Measurements from ENCODE around the gene OMP. TPM values are rescaled to one million over a fixed set of nuclear protein-coding genes. Genes with fewer than 3 reads are reported as not detected.

OMP gene, protein sequence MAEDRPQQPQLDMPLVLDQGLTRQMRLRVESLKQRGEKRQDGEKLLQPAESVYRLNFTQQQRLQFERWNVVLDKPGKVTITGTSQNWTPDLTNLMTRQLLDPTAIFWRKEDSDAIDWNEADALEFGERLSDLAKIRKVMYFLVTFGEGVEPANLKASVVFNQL
- total RNA-seq (2013) = not detected
- not detected for polyA plus RNA-seq
- polyA minus RNA-seq = not detected in 2 replicates
- 0 to 0.17 (median 0.04) reads per million in 11 experiments for total RNA-seq

DNA sequence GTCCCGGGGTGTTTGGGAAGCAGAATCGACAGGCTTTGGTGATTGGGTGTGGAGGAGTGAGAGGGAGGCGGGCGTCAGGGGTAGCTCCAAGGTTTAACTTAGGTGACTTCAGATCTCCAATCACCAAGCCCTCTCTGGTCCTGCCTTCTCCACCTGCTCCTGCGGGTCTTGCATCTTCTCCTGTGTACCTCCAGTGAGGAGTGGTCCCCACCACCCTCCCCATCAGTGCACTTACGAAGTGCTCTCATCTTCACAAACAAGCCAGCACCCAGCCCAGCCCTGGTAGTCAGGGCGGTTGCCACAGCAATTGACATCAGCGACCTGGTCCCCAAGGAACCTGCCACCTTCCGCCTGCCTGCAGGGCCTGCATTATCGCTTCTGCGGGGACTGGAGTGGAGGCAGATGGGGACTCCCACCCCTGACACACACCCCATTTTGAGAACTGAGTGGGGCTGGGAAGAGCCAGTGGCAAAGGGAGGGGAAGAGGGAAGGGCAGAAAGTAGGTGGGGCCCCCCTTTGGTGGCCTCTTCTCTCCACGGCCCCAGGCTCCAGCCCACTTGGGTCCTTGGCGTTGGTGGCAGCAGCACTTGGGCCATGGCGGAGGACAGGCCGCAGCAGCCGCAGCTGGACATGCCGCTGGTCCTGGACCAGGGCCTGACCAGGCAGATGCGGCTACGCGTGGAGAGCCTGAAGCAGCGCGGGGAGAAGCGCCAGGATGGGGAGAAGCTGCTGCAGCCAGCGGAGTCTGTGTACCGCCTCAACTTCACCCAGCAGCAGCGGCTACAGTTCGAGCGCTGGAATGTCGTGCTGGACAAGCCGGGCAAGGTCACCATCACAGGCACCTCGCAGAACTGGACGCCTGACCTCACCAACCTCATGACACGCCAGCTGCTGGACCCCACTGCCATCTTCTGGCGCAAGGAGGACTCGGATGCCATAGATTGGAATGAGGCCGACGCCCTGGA, at the start of gene OMP:
OMP (plus strand) TSS at position 595 of the 965 bp plus-strand sequence; CDS start at position 595, 0 bp downstream.
- Mint-ChIP-seq H3K36me3 (no peaks in the 10 kb centered on the region), H3K4me1 (peaks cover 6% of the 10 kb centered on the region), H3K27me3 (ENCODE audit: low read depth in 3 of 3) (peaks cover 1 to 6% (median 4%) of the 10 kb centered on the region in 3 donors), H3K4me3 (no peak within 1 kb of the TSS), H3K9me3 (peaks cover 0 to 7% (median 0%) of the 10 kb centered on the region in 7 donors), H3K27ac (no peak within 1 kb of the TSS)
- intact Hi-C loops (cut with micrococcal nuclease) = no loop called here
- Histone ChIP-seq H3K9ac (ENCODE audit: insufficient read depth, low read length, poor library complexity, severe bottlenecking) (no peak within 1 kb of the TSS), H3K27ac (ENCODE audit: low read depth in 1 of 2, low read length in 2 of 2) (no peak within 1 kb of the TSS), H3K79me2 (ENCODE audit: insufficient read depth, low read length) (no peaks in the 10 kb centered on the region), H4K20me1 (ENCODE audit: insufficient read depth, low read length) (no peaks in the 10 kb centered on the region), H3K4me1 (ENCODE audit: control insufficient read depth in 1 of 2, insufficient read depth in 2 of 2, low read length in 2 of 2) (no peaks in the 10 kb centered on the region), H3K4me3 (replicated peaks in 1 of 3; ENCODE audit: low read depth in 2 of 3, low read length in 3 of 3) (no peak within 1 kb of the TSS), H3K36me3 (replicated peaks in 1 of 2; ENCODE audit: control insufficient read depth in 1 of 2, insufficient read depth in 2 of 2, low read length in 2 of 2) (no peaks in the 10 kb centered on the region), H2AFZ (ENCODE audit: insufficient read depth, low read depth, low read length, poor library complexity, severe bottlenecking) (no peak within 1 kb of the TSS), H3K4me2 (replicated peaks; ENCODE audit: extremely low read depth, low read length, poor library complexity, severe bottlenecking) (no peak within 1 kb of the TSS), H3K27me3 (ENCODE audit: control insufficient read depth in 2 of 2, insufficient read depth in 2 of 2, low read length in 2 of 2) (no peaks in the 10 kb centered on the region), H3K9me3 (replicated peaks in 1 of 2; ENCODE audit: control insufficient read depth in 1 of 2, insufficient read depth in 1 of 2, low read length in 2 of 2) (no peaks in the 10 kb centered on the region)
- DNase-seq = no peak
- TF ChIP-seq, protein P1, sequence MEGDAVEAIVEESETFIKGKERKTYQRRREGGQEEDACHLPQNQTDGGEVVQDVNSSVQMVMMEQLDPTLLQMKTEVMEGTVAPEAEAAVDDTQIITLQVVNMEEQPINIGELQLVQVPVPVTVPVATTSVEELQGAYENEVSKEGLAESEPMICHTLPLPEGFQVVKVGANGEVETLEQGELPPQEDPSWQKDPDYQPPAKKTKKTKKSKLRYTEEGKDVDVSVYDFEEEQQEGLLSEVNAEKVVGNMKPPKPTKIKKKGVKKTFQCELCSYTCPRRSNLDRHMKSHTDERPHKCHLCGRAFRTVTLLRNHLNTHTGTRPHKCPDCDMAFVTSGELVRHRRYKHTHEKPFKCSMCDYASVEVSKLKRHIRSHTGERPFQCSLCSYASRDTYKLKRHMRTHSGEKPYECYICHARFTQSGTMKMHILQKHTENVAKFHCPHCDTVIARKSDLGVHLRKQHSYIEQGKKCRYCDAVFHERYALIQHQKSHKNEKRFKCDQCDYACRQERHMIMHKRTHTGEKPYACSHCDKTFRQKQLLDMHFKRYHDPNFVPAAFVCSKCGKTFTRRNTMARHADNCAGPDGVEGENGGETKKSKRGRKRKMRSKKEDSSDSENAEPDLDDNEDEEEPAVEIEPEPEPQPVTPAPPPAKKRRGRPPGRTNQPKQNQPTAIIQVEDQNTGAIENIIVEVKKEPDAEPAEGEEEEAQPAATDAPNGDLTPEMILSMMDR (IDR thresholded peaks at IDR 0.05) = no peak
- 95% methylated on average over 27 of the region's 37 CpGs for WGBS (ENCODE audit: insufficient coverage)

DNA sequence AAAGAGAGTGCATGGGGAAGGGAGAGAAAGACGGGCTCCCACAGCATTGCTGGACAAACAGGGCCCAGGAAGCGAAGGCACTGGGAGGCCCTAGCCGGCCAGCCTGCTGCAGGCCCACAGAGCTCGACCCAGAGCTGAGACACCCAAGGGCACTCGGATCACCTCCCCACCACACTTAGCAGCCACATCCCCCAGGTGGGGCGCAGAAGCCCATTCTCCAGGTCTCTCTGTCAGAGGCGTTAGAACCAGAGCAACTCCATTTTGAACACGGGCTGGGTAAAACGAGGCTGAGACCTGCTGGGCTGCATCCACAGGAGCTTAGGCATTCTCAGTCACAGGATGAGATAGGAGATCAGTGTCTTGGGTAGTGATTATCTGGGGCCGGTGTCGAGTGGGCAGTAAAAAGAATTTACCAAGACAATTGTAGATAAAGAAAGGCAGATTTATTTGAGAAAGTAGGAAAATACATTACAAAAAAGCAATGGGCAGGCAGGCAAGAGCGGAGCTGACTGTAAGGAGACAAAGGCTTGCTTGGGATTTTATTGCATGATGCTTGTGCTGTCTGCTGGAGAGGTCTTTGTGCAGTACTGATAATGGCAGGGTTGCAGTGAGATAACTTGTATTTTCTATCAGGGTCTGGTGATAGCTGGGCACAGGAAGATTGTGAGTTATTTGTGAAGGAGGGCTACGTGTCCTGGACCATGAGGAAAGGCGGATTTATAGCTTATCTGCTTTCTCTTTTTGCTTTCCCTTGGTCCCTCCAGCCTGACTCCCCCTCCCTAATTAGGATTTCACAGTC, 49.2 kb upstream of the OMP start:
- Histone ChIP-seq H3K4me2 (replicated peaks; ENCODE audit: extremely low read depth, low read length, poor library complexity, severe bottlenecking) (no peak overlapping the region), H3K36me3 (replicated peaks in 1 of 2; ENCODE audit: control insufficient read depth in 1 of 2, insufficient read depth in 2 of 2, low read length in 2 of 2) (no peaks in the 10 kb centered on the region), H3K4me1 (ENCODE audit: control insufficient read depth in 1 of 2, insufficient read depth in 2 of 2, low read length in 2 of 2) (no peaks in the 10 kb centered on the region), H3K27ac (ENCODE audit: low read depth in 1 of 2, low read length in 2 of 2) (no peak overlapping the region), H4K20me1 (ENCODE audit: insufficient read depth, low read length) (no peaks in the 10 kb centered on the region), H3K4me3 (replicated peaks in 1 of 3; ENCODE audit: low read depth in 2 of 3, low read length in 3 of 3) (no peak overlapping the region), H3K9ac (ENCODE audit: insufficient read depth, low read length, poor library complexity, severe bottlenecking) (no peak overlapping the region), H2AFZ (ENCODE audit: insufficient read depth, low read depth, low read length, poor library complexity, severe bottlenecking) (no peak overlapping the region), H3K9me3 (replicated peaks in 1 of 2; ENCODE audit: control insufficient read depth in 1 of 2, insufficient read depth in 1 of 2, low read length in 2 of 2) (peaks cover 20 to 29% of the 10 kb centered on the region in 2 donors), H3K27me3 (ENCODE audit: control insufficient read depth in 2 of 2, insufficient read depth in 2 of 2, low read length in 2 of 2) (no peaks in the 10 kb centered on the region), H3K79me2 (ENCODE audit: insufficient read depth, low read length) (no peaks in the 10 kb centered on the region)
- Mint-ChIP-seq H3K36me3 (no peaks in the 10 kb centered on the region), H3K4me3 (no peak overlapping the region), H3K9me3 (peaks cover 16 to 30% (median 22%) of the 10 kb centered on the region in 7 donors), H3K27me3 (ENCODE audit: low read depth in 3 of 3) (peaks cover 0 to 8% (median 6%) of the 10 kb centered on the region in 3 donors), H3K27ac (no peak overlapping the region), H3K4me1 (no peaks in the 10 kb centered on the region)
- intact Hi-C loops (cut with micrococcal nuclease) = no loop called here
- no peak for DNase-seq
- WGBS (ENCODE audit: insufficient coverage) = 98% methylated on average over 7 of the region's 14 CpGs
- TF ChIP-seq, protein P1 (IDR thresholded peaks at IDR 0.05) = no peak
